ENCODE measurements around the gene TWIST1.

The TWIST1 gene

GRCh38 chr7:19113002-19113350 lies 4.5 kb downstream of the TWIST1 start:
- Histone ChIP-seq H3K36me3 (ENCODE audit: low read length) (no peaks in the 10 kb centered on the region), H3K27me3 (ENCODE audit: low read length) (no peaks in the 10 kb centered on the region), H4K20me1 (ENCODE audit: low read depth, low read length) (no peaks in the 10 kb centered on the region), H3K79me2 (ENCODE audit: insufficient read depth, low read length) (no peaks in the 10 kb centered on the region), H3K9me2 (replicated peaks; ENCODE audit: insufficient read depth, low read length) (no peaks in the 10 kb centered on the region), H3K4me2 (ENCODE audit: low read depth, low read length, poor library complexity, severe bottlenecking) (no peak overlapping the region), H3K9me3 (ENCODE audit: insufficient read depth, low read length) (no peaks in the 10 kb centered on the region), H3F3A (ENCODE audit: insufficient read depth) (no peaks in the 10 kb centered on the region), H3K4me3 (ENCODE audit: insufficient read depth, low read length, poor library complexity, severe bottlenecking) (no peak overlapping the region), H3K9ac (ENCODE audit: low read length) (no peak overlapping the region), H3K27ac (ENCODE audit: low read depth, low read length) (no peak overlapping the region), H2AFZ (ENCODE audit: low read depth, low read length, severe bottlenecking) (no peak overlapping the region)
- TF ChIP-seq CTCF (IDR thresholded peaks at IDR 0.05; ENCODE audit: insufficient read depth, low read length, poor library complexity, severe bottlenecking) (no peak), EZH2phosphoT487 (conservative IDR thresholded peaks at IDR 0.05; ENCODE audit: low read length) (no peak)

- Histone ChIP-seq H3K9ac (ENCODE audit: low read length) (no peak overlapping the region), H4K20me1 (ENCODE audit: low read depth, low read length) (no peaks in the 10 kb centered on the region), H3K79me2 (ENCODE audit: insufficient read depth, low read length) (no peaks in the 10 kb centered on the region), H3K4me3 (ENCODE audit: insufficient read depth, low read length, poor library complexity, severe bottlenecking) (no peak overlapping the region), H3K4me2 (ENCODE audit: low read depth, low read length, poor library complexity, severe bottlenecking) (no peak overlapping the region), H3K27ac (ENCODE audit: low read depth, low read length) (no peak overlapping the region), H3K27me3 (ENCODE audit: low read length) (no peaks in the 10 kb centered on the region), H3K36me3 (ENCODE audit: low read length) (no peaks in the 10 kb centered on the region), H3K9me3 (ENCODE audit: insufficient read depth, low read length) (no peaks in the 10 kb centered on the region), H2AFZ (ENCODE audit: low read depth, low read length, severe bottlenecking) (no peak overlapping the region), H3K9me2 (replicated peaks; ENCODE audit: insufficient read depth, low read length) (no peaks in the 10 kb centered on the region), H3F3A (ENCODE audit: insufficient read depth) (no peaks in the 10 kb centered on the region)
- no peak for TF ChIP-seq CTCF (IDR thresholded peaks at IDR 0.05; ENCODE audit: insufficient read depth, low read length, poor library complexity, severe bottlenecking)
- no peak for TF ChIP-seq EZH2phosphoT487 (conservative IDR thresholded peaks at IDR 0.05; ENCODE audit: low read length)
Observed at GRCh38 chr7:19112274-19113001, 5.0 kb downstream of the TWIST1 start.

- Histone ChIP-seq H3K9me2 (replicated peaks; ENCODE audit: insufficient read depth, low read length) (no peaks in the 10 kb centered on the region), H3K27ac (ENCODE audit: low read depth, low read length) (no peak overlapping the region), H3K36me3 (ENCODE audit: low read length) (no peaks in the 10 kb centered on the region), H3K4me3 (ENCODE audit: insufficient read depth, low read length, poor library complexity, severe bottlenecking) (no peak overlapping the region), H3F3A (ENCODE audit: insufficient read depth) (no peaks in the 10 kb centered on the region), H4K20me1 (ENCODE audit: low read depth, low read length) (no peaks in the 10 kb centered on the region), H3K79me2 (ENCODE audit: insufficient read depth, low read length) (no peaks in the 10 kb centered on the region), H3K9me3 (ENCODE audit: insufficient read depth, low read length) (no peaks in the 10 kb centered on the region), H3K9ac (ENCODE audit: low read length) (no peak overlapping the region), H2AFZ (ENCODE audit: low read depth, low read length, severe bottlenecking) (no peak overlapping the region), H3K27me3 (ENCODE audit: low read length) (no peaks in the 10 kb centered on the region), H3K4me2 (ENCODE audit: low read depth, low read length, poor library complexity, severe bottlenecking) (no peak overlapping the region)
- TF ChIP-seq EZH2phosphoT487 (conservative IDR thresholded peaks at IDR 0.05; ENCODE audit: low read length) (no peak), CTCF (IDR thresholded peaks at IDR 0.05; ENCODE audit: insufficient read depth, low read length, poor library complexity, severe bottlenecking) (no peak)
Observed at GRCh38 chr7:19111474-19112273, 5.8 kb downstream of the TWIST1 start.
